Activated CD8-positive, alpha-beta memory T cell treated with anti-CD3 and anti-CD28 coated beads for 24 hours (primary cell): ENCODE results near the gene DIP2B.
A peak's percentile ranks its signal among the peaks of the same experiment; 100 is the strongest.

Source experiments
- DNase-seq: peaks from one replicate; pipeline ENCODE4 v3.0.0-alpha.2; 2020

DIP2B gene

GRCh38 chr12:50579757-50580267 lies 75.0 kb downstream of the DIP2B start:
- DNase-seq = no peak

GRCh38 chr12:50580436-50580835 lies 75.7 kb downstream of the DIP2B start:
- no peak for DNase-seq

GRCh38 chr12:50581226-50582184 lies 76.7 kb downstream of the DIP2B start:
- no peak for DNase-seq

GRCh38 chr12:50584135-50584534 lies 79.3 kb downstream of the DIP2B start:
- DNase-seq = no peak

GRCh38 chr12:50589650-50590435 lies 85.1 kb downstream of the DIP2B start:
- no peak for DNase-seq

- DNase-seq = no peak
Observed at GRCh38 chr12:50590869-50591268, 86.1 kb downstream of the DIP2B start.

GRCh38 chr12:50595667-50596066 lies 90.9 kb downstream of the DIP2B start:
- DNase-seq = no peak

- DNase-seq = peak; percentile 66
Observed at GRCh38 chr12:50597200-50598195, 92.7 kb downstream of the DIP2B start.

- no peak for DNase-seq
Observed at GRCh38 chr12:50598321-50598862, 93.6 kb downstream of the DIP2B start.

GRCh38 chr12:50599366-50600095 lies 94.7 kb downstream of the DIP2B start:
- DNase-seq = no peak

- DNase-seq = no peak
Observed at GRCh38 chr12:50600364-50600763, 95.6 kb downstream of the DIP2B start.

- no peak for DNase-seq
Observed at GRCh38 chr12:50603817-50604639, 99.2 kb downstream of the DIP2B start.

- no peak for DNase-seq
Observed at GRCh38 chr12:50604640-50604920, 99.8 kb downstream of the DIP2B start.

GRCh38 chr12:50606675-50607375 lies 102.0 kb downstream of the DIP2B start:
- DNase-seq = no peak

- no peak for DNase-seq
Observed at GRCh38 chr12:50609292-50609874, 104.6 kb downstream of the DIP2B start.

- DNase-seq = no peak
Observed at GRCh38 chr12:50610171-50610570, 105.4 kb downstream of the DIP2B start.

GRCh38 chr12:50611021-50611744 lies 106.4 kb downstream of the DIP2B start:
- DNase-seq = no peak

GRCh38 chr12:50612882-50613281 lies 108.1 kb downstream of the DIP2B start:
- DNase-seq = no peak

GRCh38 chr12:50613463-50613862 lies 108.7 kb downstream of the DIP2B start:
- no peak for DNase-seq
